ENCODE data around the gene TRAF3.
"Not testable (repeated sequence)": the region's sequence is repeated elsewhere in the genome, so short reads cannot be mapped to it uniquely, and the experiment has no call there.

TRAF3 gene

DNA sequence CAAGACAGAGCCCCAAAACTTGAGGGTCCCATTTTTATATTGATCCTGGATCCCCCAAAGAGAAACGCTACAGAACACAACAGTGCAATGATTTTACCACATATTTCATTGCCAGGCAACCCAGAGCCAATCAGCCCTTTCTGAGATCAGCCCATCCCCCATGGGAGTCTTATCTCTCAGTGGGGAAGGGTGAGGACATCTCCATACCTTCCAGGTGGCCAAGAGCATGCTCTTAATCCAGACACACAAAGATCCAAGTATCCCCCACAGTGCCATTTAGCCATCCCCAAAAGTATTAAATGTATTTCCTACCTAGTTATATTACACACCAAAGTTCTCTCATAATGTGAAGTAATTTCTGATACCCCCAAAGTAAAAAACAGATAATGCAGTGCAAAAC, 82.7 kb downstream of the TRAF3 start:
- H3K27me3 ChIP-seq: no peaks in the 10 kb centered on the region
- H4K20me1 ChIP-seq: peaks cover 0 to 95% (median 5%) of the 10 kb centered on the region in 11 experiments; a peak in 7 of 22 replicates
- peaks cover 41 to 91% (median 76%) of the 10 kb centered on the region in 11 experiments for H3K36me3 ChIP-seq
- no peak overlapping the region for H3K4me2 ChIP-seq
- H3K27ac ChIP-seq: no peak overlapping the region
- no peak for TF ChIP-seq Cebpa-rat (IDR thresholded peaks at IDR 0.05)
- peaks cover 28 to 82% (median 62%) of the 10 kb centered on the region in 11 experiments for H3K9me3 ChIP-seq (replicated peaks in 1 of 11)
- no peak overlapping the region for H3K4me3 ChIP-seq
- peaks cover 0 to 5% (median 0%) of the 10 kb centered on the region in 10 experiments; a peak in 1 of 20 replicates for H3K4me1 ChIP-seq
- H3K9ac ChIP-seq: no peak overlapping the region

DNA sequence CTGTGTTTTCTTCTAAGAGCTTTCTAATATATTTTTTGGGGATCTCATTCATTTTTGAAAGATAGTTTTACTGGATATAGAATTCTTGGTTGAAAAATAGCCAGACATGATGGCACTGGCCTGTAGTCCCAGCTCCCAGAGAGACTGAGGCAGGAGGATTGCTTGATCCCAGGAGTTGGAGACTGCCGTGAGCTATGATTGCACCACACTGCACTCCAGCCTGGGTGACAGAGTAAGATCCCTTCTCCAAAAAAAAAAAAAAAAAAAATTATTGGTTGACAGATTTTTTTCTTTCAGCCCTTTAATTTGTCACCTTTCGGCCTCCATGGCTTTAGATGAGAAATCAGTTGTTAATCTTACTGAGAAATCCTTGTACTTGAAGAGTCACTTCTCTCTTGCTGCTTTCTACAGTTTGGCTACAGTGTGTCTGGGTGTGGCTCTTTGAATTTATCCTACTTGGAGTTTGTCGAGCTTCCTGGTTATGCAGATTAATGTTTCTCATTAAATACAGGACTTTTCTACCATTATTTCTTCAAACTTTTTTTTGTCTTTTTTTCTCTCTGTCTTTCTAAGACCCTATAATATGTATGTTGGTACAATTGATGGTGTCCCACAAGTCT, 85.0 kb downstream of the TRAF3 start:
- Histone ChIP-seq H3K27me3 (no peaks in the 10 kb centered on the region), H3K9ac (no peak overlapping the region)

DNA sequence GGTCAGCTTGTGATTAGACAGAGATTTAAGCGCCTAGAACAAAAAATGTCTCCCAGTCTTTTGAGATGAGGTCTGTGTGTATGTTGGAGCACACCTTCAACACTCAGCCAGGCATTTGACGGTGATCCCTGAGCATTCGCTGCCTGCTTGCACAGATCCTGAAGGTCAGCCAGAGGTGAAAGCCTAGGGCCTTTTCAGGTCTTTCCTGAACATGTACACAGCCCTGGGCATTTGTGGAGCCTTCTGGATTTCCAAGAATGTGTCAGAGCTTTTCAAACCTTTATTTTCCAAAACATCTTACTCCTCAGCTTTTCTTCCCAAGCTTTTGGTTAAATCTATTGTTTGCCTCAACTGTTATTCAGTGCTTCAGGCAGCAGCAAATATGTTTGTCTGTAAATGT, 86.1 kb downstream of the TRAF3 start:
- Histone ChIP-seq H3K4me2 (no peak overlapping the region), H3K9me3 (replicated peaks in 1 of 11) (peaks cover 19 to 58% (median 40%) of the 10 kb centered on the region in 11 experiments), H3K9ac (no peak overlapping the region), H3K4me3 (no peak overlapping the region), H3K27ac (no peak overlapping the region), H4K20me1 (peaks cover 6 to 94% (median 23%) of the 10 kb centered on the region in 11 experiments; a peak in 16 of 22 replicates), H3K27me3 (no peaks in the 10 kb centered on the region), H3K4me1 (peaks cover 0 to 10% (median 0%) of the 10 kb centered on the region in 10 experiments; a peak in 5 of 20 replicates), H3K36me3 (peaks cover 20 to 77% (median 48%) of the 10 kb centered on the region in 11 experiments)
- TF ChIP-seq Cebpa-rat (IDR thresholded peaks at IDR 0.05): no peak

More for the DNA sequence above, 85.0 kb downstream of the TRAF3 start:
- no peak overlapping the region for H3K27ac ChIP-seq
- peaks cover 24 to 69% (median 51%) of the 10 kb centered on the region in 11 experiments for H3K9me3 ChIP-seq (replicated peaks in 1 of 11)
- no peak overlapping the region for H3K4me2 ChIP-seq
- peaks cover 0 to 5% (median 0%) of the 10 kb centered on the region in 10 experiments; a peak in 1 of 20 replicates for H3K4me1 ChIP-seq
- no peak for TF ChIP-seq Cebpa-rat (IDR thresholded peaks at IDR 0.05)
- no peak overlapping the region for H3K4me3 ChIP-seq
- H4K20me1 ChIP-seq: peaks cover 0 to 92% (median 12%) of the 10 kb centered on the region in 11 experiments; a peak in 13 of 22 replicates
- peaks cover 32 to 80% (median 59%) of the 10 kb centered on the region in 11 experiments for H3K36me3 ChIP-seq

DNA sequence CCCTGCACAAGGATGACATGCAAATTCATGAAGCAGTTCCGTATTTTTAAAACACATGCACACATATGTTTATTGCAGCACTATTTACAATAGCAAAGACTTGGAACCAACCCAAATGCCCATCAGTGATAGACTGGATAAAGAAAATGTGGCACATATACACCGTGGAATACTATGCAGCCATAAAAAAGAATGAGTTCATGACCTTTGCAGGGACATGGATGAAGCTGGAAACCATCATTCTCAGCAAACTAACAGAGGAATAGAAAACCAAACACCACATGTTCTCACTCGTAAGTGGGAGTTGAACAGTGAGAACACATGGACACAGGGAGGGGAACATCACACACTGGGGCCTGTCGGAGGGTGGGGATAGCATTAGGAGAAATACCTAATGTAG, 88.7 kb downstream of the TRAF3 start:
- H3K4me3 ChIP-seq, H3K27me3 ChIP-seq, H3K4me2 ChIP-seq, H3K27ac ChIP-seq, H3K9ac ChIP-seq: not testable (repeated sequence)
- Histone ChIP-seq H3K9me3 (replicated peaks in 1 of 11) (peaks cover 15 to 37% (median 24%) of the 10 kb centered on the region in 11 experiments), H3K4me1 (peaks cover 0 to 30% (median 5%) of the 10 kb centered on the region in 10 experiments; a peak in 9 of 20 replicates), H3K36me3 (peaks cover 37 to 66% (median 46%) of the 10 kb centered on the region in 11 experiments), H4K20me1 (peaks cover 7 to 95% (median 40%) of the 10 kb centered on the region in 11 experiments; a peak in 17 of 22 replicates)

DNA sequence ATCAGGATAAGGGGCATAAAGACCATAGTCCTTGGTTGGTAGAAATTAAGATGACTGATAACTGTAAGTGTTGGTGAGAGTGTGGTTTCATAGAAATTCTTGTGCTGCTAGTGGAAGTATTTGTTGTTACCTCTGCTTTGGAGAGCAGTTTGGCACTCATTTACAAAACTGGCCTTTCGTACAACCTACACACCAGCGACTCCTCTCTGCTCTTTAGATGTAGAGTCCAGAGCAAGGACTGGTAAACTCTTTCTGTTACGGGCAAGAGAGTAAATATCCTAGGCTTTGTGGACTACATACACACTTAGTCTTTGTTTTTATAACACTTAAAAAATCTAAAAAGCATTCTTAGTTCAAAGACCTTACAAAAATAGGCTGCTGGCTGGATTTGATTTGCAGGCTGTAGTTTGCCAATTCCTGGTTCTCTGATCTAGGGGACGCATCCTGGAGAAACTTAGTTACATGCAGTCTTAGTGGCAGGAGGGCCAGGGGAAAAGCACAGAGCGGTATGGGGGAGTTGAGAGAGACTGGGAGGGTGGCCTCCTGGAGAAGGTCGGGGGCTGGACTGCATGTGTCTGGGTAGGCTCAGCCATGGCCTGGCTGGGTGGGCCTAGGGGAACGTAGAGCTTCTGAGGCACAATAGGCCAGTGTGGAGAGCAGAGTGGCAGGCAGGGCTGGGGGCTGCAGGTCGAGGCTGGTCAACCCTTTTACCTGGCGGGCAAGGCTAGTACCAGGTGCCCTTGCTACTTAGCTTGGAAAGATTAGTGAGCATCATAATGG, 89.9 kb downstream of the TRAF3 start:
- Histone ChIP-seq H3K9ac (no peak overlapping the region), H4K20me1 (peaks cover 7 to 96% (median 44%) of the 10 kb centered on the region in 11 experiments; a peak in 17 of 22 replicates), H3K9me3 (replicated peaks in 1 of 11) (peaks cover 2 to 25% (median 12%) of the 10 kb centered on the region in 11 experiments; a peak in 20 of 22 replicates), H3K36me3 (peaks cover 40 to 66% (median 49%) of the 10 kb centered on the region in 11 experiments), H3K4me3 (no peak overlapping the region), H3K27ac (no peak overlapping the region), H3K27me3 (no peaks in the 10 kb centered on the region), H3K4me1 (peaks cover 0 to 30% (median 5%) of the 10 kb centered on the region in 10 experiments; a peak in 9 of 20 replicates), H3K4me2 (no peak overlapping the region)
- TF ChIP-seq Cebpa-rat (IDR thresholded peaks at IDR 0.05): no peak

DNA sequence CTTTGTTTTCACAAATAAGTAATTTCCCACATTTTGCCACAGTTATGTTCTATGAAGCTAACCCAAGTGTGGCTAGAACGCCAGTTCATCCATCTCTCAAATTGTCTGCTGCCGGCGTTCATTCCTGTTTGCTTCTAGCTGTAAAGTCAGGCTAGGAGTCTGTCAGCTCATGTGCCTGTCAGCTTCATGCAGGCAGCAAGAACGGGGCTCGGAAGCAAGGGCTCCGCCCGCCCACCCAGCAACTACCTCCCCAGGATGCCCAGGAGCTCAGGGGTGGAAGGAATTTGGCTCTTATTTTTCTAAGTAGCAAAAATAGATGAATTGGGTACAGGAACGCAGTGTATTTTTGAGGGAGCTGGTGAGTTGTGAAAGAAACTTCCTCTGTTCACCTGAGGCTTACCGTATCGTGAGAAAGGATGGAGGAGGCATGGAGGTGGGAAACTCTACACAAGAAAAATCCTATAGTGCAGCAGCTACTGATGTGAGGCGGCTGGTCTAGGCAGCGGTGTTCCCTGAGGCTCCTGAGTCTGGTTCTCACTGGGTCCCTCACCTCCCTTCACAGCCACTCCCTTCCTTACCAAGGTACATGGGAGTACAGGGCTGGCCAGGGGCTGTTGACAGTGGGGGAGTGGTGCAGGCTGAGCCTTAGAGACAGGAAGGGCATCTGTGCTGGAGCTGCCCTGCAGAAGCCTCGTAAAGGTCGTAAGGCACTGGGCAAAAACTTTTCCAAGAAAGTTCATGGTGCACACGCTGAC, 90.8 kb downstream of the TRAF3 start:
- TF ChIP-seq Cebpa-rat (IDR thresholded peaks at IDR 0.05): no peak

DNA sequence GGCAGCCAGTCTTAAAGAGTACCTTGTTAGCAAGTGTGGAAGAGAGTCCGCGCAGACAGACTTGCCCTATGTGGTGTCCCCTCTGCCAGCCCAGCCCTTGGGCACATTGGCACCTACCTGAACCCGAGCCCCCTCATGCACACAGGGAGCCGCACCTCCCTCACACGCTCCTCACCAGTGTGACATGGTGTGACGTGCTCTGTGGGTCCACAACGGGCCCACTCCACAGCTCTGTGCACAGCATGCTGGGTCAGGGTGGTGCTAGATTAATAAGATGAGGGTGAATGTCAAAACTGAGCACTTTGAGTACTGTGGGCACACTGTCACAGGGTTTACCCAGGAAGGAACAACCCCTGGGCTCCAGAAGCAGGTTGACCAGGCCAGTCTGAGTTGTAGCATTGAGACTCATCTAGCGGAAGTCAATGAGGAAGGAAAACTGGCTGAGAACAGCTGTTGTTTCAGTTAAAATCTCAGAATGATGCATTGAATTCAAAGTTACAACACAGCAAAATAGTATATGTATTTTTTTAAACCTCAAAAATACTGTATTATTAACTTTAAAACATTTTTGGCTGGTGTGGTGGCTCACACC, 91.8 kb downstream of the TRAF3 start:
- no peak overlapping the region for H3K9ac ChIP-seq
- no peak for TF ChIP-seq Cebpa-rat (IDR thresholded peaks at IDR 0.05)
- peaks cover 0 to 15% (median 0%) of the 10 kb centered on the region in 11 experiments; a peak in 8 of 22 replicates for H3K9me3 ChIP-seq (replicated peaks in 1 of 11)
- no peak overlapping the region for H3K27ac ChIP-seq
- H4K20me1 ChIP-seq: peaks cover 7 to 91% (median 44%) of the 10 kb centered on the region in 11 experiments; a peak in 17 of 22 replicates
- H3K4me3 ChIP-seq: no peak overlapping the region
- no peaks in the 10 kb centered on the region for H3K27me3 ChIP-seq
- H3K36me3 ChIP-seq: peaks cover 48 to 74% (median 56%) of the 10 kb centered on the region in 11 experiments
- peaks cover 0 to 30% (median 5%) of the 10 kb centered on the region in 10 experiments; a peak in 9 of 20 replicates for H3K4me1 ChIP-seq
- H3K4me2 ChIP-seq: peak overlapping the region in 4 of 11 experiments; percentile 18 to 79 (median 52); a peak in 7 of 22 replicates

More for the DNA sequence above, 90.8 kb downstream of the TRAF3 start:
- Histone ChIP-seq H3K27me3 (no peaks in the 10 kb centered on the region), H3K27ac (no peak overlapping the region), H3K9ac (no peak overlapping the region), H3K36me3 (peaks cover 46 to 73% (median 54%) of the 10 kb centered on the region in 11 experiments), H3K4me3 (no peak overlapping the region), H3K4me1 (peaks cover 0 to 30% (median 5%) of the 10 kb centered on the region in 10 experiments; a peak in 9 of 20 replicates), H3K4me2 (peak overlapping the region in 3 of 11 experiments; percentile 29 to 79 (median 38); a peak in 3 of 22 replicates), H4K20me1 (peaks cover 7 to 92% (median 44%) of the 10 kb centered on the region in 11 experiments; a peak in 17 of 22 replicates), H3K9me3 (replicated peaks in 1 of 11) (peaks cover 0 to 24% (median 8%) of the 10 kb centered on the region in 11 experiments; a peak in 14 of 22 replicates)

DNA sequence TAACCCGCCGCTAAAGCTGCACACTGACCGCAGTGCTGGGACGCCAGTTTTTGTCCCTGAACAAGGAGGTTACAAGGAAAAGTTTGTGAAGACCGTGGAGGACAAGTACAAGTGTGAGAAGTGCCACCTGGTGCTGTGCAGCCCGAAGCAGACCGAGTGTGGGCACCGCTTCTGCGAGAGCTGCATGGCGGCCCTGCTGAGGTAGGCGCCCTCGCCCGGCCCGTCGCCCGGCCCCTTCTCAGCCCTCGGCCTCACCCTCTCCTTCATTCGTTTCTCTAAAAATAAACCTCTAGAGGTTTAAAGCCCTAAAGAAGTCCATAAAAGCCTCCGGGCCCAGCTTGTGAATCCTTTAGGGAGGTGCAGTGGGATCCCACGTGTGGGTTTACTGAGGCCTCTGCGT, 93.0 kb downstream of the TRAF3 start:
- no peak for TF ChIP-seq Cebpa-rat (IDR thresholded peaks at IDR 0.05)
- H3K9me3 ChIP-seq (replicated peaks in 1 of 11): peaks cover 0 to 8% (median 0%) of the 10 kb centered on the region in 11 experiments; a peak in 4 of 22 replicates
- peaks cover 54 to 74% (median 60%) of the 10 kb centered on the region in 11 experiments for H3K36me3 ChIP-seq
- peaks cover 0 to 30% (median 5%) of the 10 kb centered on the region in 10 experiments; a peak in 9 of 20 replicates for H3K4me1 ChIP-seq
- H3K27me3 ChIP-seq: no peaks in the 10 kb centered on the region
- peaks cover 7 to 89% (median 44%) of the 10 kb centered on the region in 11 experiments; a peak in 17 of 22 replicates for H4K20me1 ChIP-seq
- H3K9ac ChIP-seq: no peak overlapping the region
- no peak overlapping the region for H3K4me3 ChIP-seq
- 0 out of 22 replicates have a peak overlapping the region, but pooled peaks of 1 of the 11 experiments have one; percentile 79 for H3K4me2 ChIP-seq
- H3K27ac ChIP-seq: no peak overlapping the region
